K562 (cell line): Measurements from ENCODE around the gene WDR35. TPM values are rescaled to one million over a fixed set of nuclear protein-coding genes. Genes with fewer than 3 reads are reported as not detected.

ENCODE experiments used
- ATAC-seq: fragments of 200-7000 bp; cut with Tn5 transposase; 3 replicates; pipeline ENCODE4 v1.9.1; 2020; ENCODE audit warnings: moderate library complexity
- BruUV-seq: library from RNA; stranded (reverse); fragments of 400-500 nt; replicated peaks from 2 replicates; lab custom pipeline; 2021; lab: Mats Ljungman, UMichigan
- CTCF ChIA-PET: fragments of 300-600 bp; formaldehyde crosslinking; extraction: SDS; loops from one replicate; lab custom pipeline; 2021; ENCODE audit warnings: low intra/inter-chr PET ratio; lab: Yijun Ruan, JAX
- POLR2A ChIA-PET: fragments of 300-600, 350-650 bp; sonication (Branson Sonifier 250); formaldehyde crosslinking; extraction: SDS; loops from one replicate; lab custom pipeline; 2021; ENCODE audit warnings: antibody characterized with exemption, inconsistent platforms; lab: Yijun Ruan, JAX
- DNase-seq, 4 experiments: peaks; one replicate each; pipeline versions ENCODE4 v3.0.0 to v3.0.0-alpha.2; 2011 to 2018; ENCODE audit warnings: low spot score in 3 of 4, mixed read lengths in 3 of 4; ENCODE audit errors: extremely low read depth in 1 of 4
- FAIRE-seq: peaks from 2 replicates; lab custom pipeline; 2011; peaks lifted over from hg19 to GRCh38; lab: Jason Lieb, UNC
- H2AFZ ChIP-seq: 2 replicates; pipeline ENCODE4 v1.6.0; 2011; ENCODE audit warnings: low read depth, low read length, control low read depth, inconsistent platforms
- H3K27ac ChIP-seq: fragments of 200-600 bp; 3 replicates; pipeline ENCODE4 v1.8.0; 2011; ENCODE audit warnings: low read depth, mild to moderate bottlenecking, control low read depth, inconsistent platforms, low read length, moderate library complexity, mixed read lengths; ENCODE audit errors: extremely low read depth
- H3K27me3 ChIP-seq, 2 experiments: fragments of 300-600 bp in 1 of 2; 2 replicates in 1 of 2; 3 replicates in 1 of 2; pipeline versions ENCODE4 v1.6.0 to v1.8.0; 2011; ENCODE audit warnings: inconsistent platforms in 2 of 2, low read length in 2 of 2, mild to moderate bottlenecking in 1 of 2, mixed read lengths in 1 of 2, moderate library complexity in 1 of 2; ENCODE audit not compliant: control insufficient read depth in 2 of 2, insufficient read depth in 2 of 2
- H3K36me3 ChIP-seq: fragments of 300-600 bp; 3 replicates; pipeline ENCODE4 v1.8.0; 2011; ENCODE audit warnings: mild to moderate bottlenecking, low read length, inconsistent platforms; ENCODE audit not compliant: control insufficient read depth, insufficient read depth
- H3K4me1 ChIP-seq, 2 experiments: fragments of 200-600 bp in 1 of 2; replicated peaks in 1 of 2; 2 replicates in 1 of 2; 3 replicates in 1 of 2; pipeline versions ENCODE4 v1.5.1 to v1.8.0; 2011; ENCODE audit warnings: inconsistent platforms in 2 of 2, low read length in 2 of 2, mild to moderate bottlenecking in 1 of 2, mixed read lengths in 1 of 2, moderate library complexity in 1 of 2; ENCODE audit not compliant: control insufficient read depth in 2 of 2, insufficient read depth in 2 of 2
- H3K4me2 ChIP-seq: 2 replicates; pipeline ENCODE4 v1.6.1; 2011; ENCODE audit warnings: low read length, control low read depth, inconsistent platforms, mixed read lengths; ENCODE audit not compliant: insufficient read depth
- H3K4me3 ChIP-seq: fragments of 200-600 bp; sonication (generic), shearing (Covaris generic); 2 replicates; pipeline ENCODE4 v1.5.1; 2016; ENCODE audit warnings: control low read depth, inconsistent platforms
- H3K79me2 ChIP-seq: fragments of 200-600 bp; 3 replicates; pipeline ENCODE4 v1.8.0; 2011; ENCODE audit warnings: low read length, inconsistent platforms; ENCODE audit not compliant: control insufficient read depth, insufficient read depth
- H3K9ac ChIP-seq, 2 experiments: 2 replicates each; pipeline versions ENCODE4 v1.6.0 to v1.6.1; 2011; ENCODE audit warnings: low read depth in 2 of 2, low read length in 2 of 2, control low read depth in 1 of 2, inconsistent platforms in 1 of 2, mild to moderate bottlenecking in 1 of 2, mixed read lengths in 1 of 2; ENCODE audit not compliant: insufficient read depth in 1 of 2
- H3K9me1 ChIP-seq: one replicate; pipeline ENCODE4 v1.6.0; 2011; ENCODE audit warnings: inconsistent platforms, mild to moderate bottlenecking, low read length, moderate library complexity; ENCODE audit not compliant: control insufficient read depth, insufficient read depth
- H3K9me3 ChIP-seq: replicated peaks from 2 replicates; pipeline ENCODE4 v1.5.1; 2011; ENCODE audit warnings: low read depth, low read length, inconsistent platforms; ENCODE audit not compliant: control insufficient read depth, insufficient read depth
- H4K20me1 ChIP-seq: replicated peaks from 2 replicates; pipeline ENCODE4 v1.6.1; 2011; ENCODE audit warnings: low read length, inconsistent platforms, mixed read lengths; ENCODE audit not compliant: control insufficient read depth, insufficient read depth
- NKRF ChIP-seq: fragments of 450-650 bp; IDR thresholded peaks from 2 replicates; pipeline ENCODE4 v1.6.1; 2016; ENCODE audit warnings: borderline replicate concordance
- SAP30 ChIP-seq: fragments of 200-600 bp; sonication (generic); IDR thresholded peaks from 2 replicates; pipeline ENCODE4 v1.6.1; 2012; ENCODE audit warnings: borderline replicate concordance, low read depth, mild to moderate bottlenecking, moderate library complexity, low read length, control low read depth, inconsistent platforms; ENCODE audit not compliant: insufficient read depth, poor library complexity, severe bottlenecking
- SREBF2 ChIP-seq: sonication (generic); formaldehyde crosslinking; IDR thresholded peaks from 2 replicates; pipeline ENCODE4 v1.4.0; 2020; ENCODE audit warnings: mild to moderate bottlenecking, missing genetic modification reagents
- TAL1 ChIP-seq: fragments of 450-650 bp; IDR thresholded peaks from 2 replicates; pipeline ENCODE4 v1.6.1; 2016; ENCODE audit warnings: mild to moderate bottlenecking
- WGBS: fragments of 100-300 bp; shearing (Covaris generic); methylation state at CpG from one replicate; pipeline ENCODE4 v1.1.6; 2016; ENCODE audit warnings: low coverage, mixed read lengths; ENCODE audit not compliant: insufficient coverage; ENCODE audit errors: missing lambda C conversion rate; 5-methylcytosine and 5-hydroxymethylcytosine counted together
- in situ Hi-C: fragments of 300-500 bp; cut with MboI; formaldehyde crosslinking; loops from 4 replicates; pipeline ENCODE4 v1.15.0; 2018; ENCODE audit warnings: inconsistent platforms, mixed read lengths
- intact Hi-C: fragments of 100-400 bp; cut with micrococcal nuclease; formaldehyde crosslinking; loops from 2 replicates; pipeline ENCODE4 v1.14.2; 2022
- polyA plus RNA-seq, 8 experiments: library from polyadenylated mRNA; depleted of rRNA in 4 of 8; stranded (reverse) in 5 of 8; unstranded in 3 of 8; fragments of >200 nt; fragmentation: Nextera tagmentation in 2 of 8; fragmentation: Illumina TruSeq in 1 of 8; extraction: Ambion mirVana in 2 of 8; extraction: Trizol in 1 of 8; gene quantifications; 2 replicates each; pipeline versions ENCODE4 v1.2.1 to v1.2.3, GENCODE V29; 2011 to 2014; ENCODE audit warnings: inconsistent platforms in 1 of 8, missing spikeins in 1 of 8
- total RNA-seq, 7 experiments: library from RNA; depleted of rRNA in 6 of 7; stranded (reverse); fragments of >200 nt in 6 of 7; fragmentation: Illumina TruSeq in 2 of 7; extraction: Trizol in 2 of 7; gene quantifications; 2 replicates each; pipeline versions ENCODE4 v1.2.1 to v1.2.3, GENCODE V29; 2011 to 2021; ENCODE audit warnings: low replicate concordance in 1 of 7

Gene WDR35
- total and polyA plus RNA-seq, 9 of the 15 experiments (the other 6 are each of a cell fraction or from before 2014, with no cell fraction given) = 3.3 to 13.1 (median 8.0) TPM

GRCh38 chr2:20034821-20035220 lies 44.9 kb upstream of the WDR35 start:
- Histone ChIP-seq H3K4me1 (no peaks in the 10 kb centered on the region; a peak in 1 of 5 replicates), H3K4me3 (no peak overlapping the region), H3K9ac (no peak overlapping the region)
- no peak for DNase-seq
- no TSS peak for BruUV-seq
- no peak for TF ChIP-seq SAP30
- no peak for TF ChIP-seq TAL1
- TF ChIP-seq SREBF2 (CRISPR knock-in tag) = no peak
- no peak for TF ChIP-seq NKRF
- TF ChIP-seq, all 486 proteins: peak for 0
- Histone ChIP-seq H4K20me1 (no peaks in the 10 kb centered on the region; the same call in 1 of the 2 replicates), H3K9me1 (no peaks in the 10 kb centered on the region), H3K27ac (no peak overlapping the region), H2AFZ (no peak overlapping the region), H3K79me2 (no peaks in the 10 kb centered on the region), H3K4me2 (no peak overlapping the region), H3K9me3 (no peaks in the 10 kb centered on the region), H3K36me3 (peaks cover 90% of the 10 kb centered on the region), H3K27me3 (no peaks in the 10 kb centered on the region)
- 75% methylated on average over 2 of the region's 2 CpGs for WGBS
- in situ Hi-C loops = no loop called here
- ChIA-PET POLR2A (interaction anchor here (0.7 to 3.8 kb wide), 6 partner anchors 9 to 52 kb away, joined by 3 to 19 read pairs (median 4); partner anchors contain the start of gene LAPTM4A), CTCF (interaction anchor here (0.6 kb wide), 1 partner anchor 49 kb away, joined by 3 read pairs; no protein-coding TSS in a partner anchor)
- FAIRE-seq (no peak), ATAC-seq (no peak)
- intact Hi-C loops = no loop called here
